Kidney tubule cell (primary cell): ENCODE measurements around the gene NUDT14.

Experiments used
- DNase-seq: peaks from one replicate; pipeline ENCODE4 v3.0.0-alpha.2; 2018; ENCODE audit warnings: low spot score

NUDT14 gene

GRCh38 chr14:105159344-105159743 lies 21.8 kb downstream of the NUDT14 start:
- DNase-seq, result no peak

DNA sequence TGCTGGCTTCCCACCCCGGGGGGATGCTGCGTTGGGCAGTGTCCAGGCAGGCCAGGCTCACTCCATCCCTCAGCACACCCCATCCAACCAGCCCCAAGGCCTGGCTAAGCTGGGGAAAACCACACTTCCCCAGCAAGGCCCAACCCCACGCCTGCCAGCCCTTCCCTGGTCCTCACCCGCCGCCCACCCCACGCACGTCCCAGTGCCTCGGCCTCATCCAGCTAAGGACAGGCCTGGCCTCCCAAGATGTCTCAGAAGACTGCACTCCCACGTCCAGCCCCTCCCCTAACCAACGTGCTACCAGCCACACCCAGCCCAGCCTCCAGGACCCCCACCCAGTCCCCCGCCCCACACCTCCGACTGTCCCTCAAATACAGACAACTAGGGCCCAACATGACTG lies 22.3 kb downstream of the NUDT14 start:
- DNase-seq, result no peak

DNA sequence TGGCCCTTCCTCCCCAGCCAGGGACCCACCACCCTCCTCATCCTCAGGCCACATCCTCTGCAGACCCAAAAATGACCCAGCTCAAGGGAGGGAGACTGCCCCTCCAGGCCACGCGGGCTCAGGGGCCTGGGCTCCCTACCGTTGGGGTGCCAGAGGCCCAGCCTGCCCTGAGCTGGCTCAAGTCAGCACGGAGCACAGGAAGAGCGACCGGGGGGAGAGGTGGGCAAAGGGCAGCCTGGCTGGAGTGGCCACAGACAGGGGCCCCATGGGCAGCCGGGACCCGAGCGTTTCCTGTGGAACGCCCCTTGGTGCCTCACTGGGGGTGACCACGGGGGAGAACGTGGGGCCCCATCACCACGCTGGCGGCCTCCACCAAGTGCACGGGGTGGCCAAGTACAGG lies 23.2 kb downstream of the NUDT14 start:
- DNase-seq, result no peak

DNA sequence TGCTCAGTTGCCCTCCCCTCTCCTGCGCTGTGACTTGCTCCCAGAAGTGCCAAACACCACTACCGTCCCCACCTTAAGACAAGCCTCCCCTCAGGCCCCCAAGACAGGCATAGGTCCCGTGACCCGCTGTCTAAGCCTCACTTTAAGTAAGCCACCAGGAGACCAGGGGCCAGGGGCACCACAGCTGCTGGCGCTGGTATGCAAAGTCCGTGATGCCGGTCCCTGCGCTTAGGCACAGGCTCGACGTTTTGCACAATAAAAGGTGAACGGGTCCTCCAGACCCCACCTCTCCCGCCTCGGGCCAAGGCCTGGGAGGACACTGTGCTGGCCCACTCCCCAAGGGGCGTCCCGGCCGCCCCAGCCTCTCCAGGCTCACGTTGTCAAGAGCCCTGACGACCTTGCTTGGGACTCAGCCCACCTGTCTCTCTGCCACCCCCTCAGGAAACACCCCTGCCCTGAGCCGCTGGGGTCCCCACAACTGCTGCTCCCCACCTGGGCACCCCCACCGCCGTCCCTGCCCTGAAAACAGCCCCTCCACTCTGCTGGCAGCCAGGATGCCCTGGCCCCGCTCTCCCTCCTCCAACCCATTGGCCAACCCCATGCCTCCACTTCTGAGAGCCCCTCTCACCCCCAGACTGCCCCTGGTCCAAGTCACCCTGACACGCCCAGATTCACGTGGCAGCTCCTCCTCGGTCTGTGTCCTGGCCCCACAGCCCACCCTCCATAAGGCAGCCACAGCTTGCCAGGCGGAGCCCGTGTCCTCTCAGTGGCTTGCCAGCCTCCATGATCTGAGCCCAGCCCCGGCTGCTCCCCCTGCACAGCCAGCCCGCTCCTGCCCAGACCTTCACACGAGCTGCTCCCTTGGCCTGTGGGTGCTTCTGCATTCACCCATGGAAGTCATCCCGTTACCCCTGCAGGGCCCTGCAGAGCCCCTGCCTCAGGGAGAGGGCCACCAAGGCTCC lies 24.4 kb downstream of the NUDT14 start:
- DNase-seq, result no peak

DNA sequence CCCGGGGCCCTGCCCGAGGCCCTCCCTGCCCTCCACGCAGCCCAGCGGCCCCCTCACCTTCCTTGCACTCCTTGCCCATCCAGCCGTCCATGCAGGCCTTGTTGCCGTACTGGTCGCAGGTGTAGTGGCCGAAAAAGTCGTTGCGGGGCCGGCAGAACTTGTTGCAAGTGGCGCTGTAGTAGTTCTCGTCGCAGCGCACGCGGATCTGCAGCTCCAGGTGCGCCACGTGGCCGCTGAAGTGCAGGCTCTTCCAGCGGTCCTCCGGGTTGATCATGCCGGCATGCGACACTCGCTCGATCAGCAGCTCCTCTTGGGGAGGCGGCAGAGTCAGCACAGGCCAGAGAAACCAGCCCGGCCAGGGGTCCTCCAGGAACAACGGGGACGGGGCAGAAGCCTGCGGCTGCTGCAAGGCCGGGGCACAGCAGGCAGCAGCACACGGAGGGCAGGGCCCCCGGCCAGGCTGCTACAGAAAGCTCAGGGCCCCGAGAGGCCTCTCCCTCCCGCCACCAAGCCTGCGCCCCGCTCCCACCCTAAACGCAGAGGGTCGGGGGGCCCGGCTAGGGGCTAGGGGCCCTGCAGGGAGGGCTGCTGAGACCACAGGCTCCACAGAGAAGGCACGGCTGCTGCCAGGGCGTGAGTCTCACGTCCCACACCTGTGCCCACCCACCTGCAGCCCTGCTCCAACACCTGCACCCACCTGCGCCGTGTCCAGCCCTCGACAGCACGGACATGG lies 25.3 kb downstream of the NUDT14 start:
- DNase-seq, result no peak

- DNase-seq, result no peak
Observed at GRCh38 chr14:105155071-105155651, 26.0 kb downstream of the NUDT14 start.

DNA sequence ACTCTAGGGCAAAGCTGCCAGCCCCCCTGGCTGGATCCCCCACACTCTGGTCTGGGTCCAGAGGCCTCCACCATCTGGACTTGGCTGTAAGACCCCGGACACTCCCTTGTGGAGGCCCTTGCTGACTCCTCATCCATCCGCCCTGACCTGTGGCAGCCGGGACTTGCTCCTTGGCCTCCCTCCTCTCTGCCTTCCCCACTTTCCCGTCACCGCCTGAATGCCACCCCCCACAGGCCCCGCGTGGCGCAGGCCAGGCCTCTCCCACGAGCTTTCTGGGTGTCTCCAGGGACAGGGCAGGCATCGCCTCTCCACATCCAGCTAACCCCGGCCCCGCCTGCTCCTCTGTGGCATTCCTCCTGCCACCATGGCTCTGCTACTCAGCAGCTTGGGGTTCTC lies 26.6 kb downstream of the NUDT14 start:
- DNase-seq, result no peak

GRCh38 chr14:105153739-105154475 lies 27.2 kb downstream of the NUDT14 start:
- no peak for DNase-seq

DNA sequence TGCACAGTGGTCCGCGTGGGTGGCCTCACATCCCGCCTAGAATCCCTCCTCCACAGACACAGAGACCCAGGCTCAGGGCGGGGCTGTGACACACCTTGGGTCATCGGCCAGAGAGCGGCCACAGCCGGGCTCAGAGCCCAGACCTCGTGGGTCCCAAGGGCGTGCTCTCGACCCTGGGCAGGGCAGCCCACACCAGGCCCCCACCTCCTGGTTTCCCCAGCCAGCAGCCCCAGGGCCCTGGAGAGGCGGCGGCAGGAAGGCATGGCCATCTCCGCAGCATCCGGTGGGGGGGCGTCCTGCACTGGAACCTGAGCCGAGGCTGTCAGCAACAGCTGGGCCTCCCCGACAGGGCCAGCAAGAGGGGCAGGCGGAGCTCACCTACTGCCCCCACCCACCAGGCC lies 27.8 kb downstream of the NUDT14 start:
- no peak for DNase-seq

DNA sequence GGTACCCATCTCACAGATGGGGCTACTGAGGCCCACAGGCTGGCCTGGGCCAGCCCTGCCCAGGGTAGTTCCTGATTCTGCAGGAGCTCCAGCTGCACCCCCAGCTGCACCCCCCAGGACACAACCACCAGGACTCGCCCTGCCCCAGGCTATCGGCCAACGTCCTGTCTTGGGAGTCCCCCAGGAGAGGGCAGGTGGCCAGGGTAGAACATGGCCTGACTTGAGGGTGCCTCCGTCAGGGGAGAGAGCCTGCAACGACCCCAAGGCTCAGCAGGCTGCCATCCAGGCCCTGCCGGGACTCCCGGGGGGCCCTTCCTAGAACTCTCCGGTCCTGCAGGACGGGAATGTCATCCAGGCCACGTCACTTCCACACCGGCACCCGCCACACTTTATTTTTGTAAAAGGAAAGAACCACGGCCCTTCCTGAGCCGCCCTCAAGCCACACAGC lies 28.3 kb downstream of the NUDT14 start:
- no peak for DNase-seq

- no peak for DNase-seq
Observed at GRCh38 chr14:105151838-105152793, 29.0 kb downstream of the NUDT14 start.

DNA sequence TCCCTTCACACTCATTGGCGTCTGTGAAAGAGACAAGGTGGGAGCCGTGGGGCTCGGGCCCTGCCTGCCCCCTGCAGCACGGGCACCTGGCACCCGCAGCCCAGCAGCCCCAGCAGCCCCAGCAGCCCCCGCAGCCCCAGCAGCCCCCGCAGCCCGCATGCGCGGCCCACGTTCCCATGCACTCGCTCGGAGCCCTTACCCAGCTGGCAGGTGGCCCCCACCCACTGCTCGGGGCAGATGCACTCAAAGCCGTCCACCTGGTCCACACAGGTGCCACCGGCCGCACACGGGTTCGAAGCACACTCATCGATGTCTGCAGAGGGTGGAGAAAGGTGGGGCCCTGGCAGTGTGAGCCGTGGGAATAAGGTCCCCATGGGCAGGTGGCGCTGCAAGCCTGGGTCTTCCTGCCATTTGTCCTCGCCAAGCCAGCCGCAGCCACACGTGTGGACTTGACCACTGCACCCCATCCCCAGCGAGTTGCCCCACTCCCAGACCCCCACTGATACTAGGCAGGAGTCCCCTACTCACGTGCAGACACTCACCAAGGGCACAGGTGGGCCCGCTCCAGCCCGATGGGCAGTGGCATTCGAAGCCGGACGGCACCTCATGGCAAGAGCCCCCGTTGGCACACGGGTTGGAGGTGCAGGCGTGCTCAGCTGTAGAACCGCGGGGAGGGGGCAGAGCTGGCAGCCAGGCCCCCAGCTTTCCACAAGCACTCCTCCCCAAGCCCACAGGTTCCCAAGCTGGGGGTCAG lies 29.9 kb downstream of the NUDT14 start:
- no peak for DNase-seq

DNA sequence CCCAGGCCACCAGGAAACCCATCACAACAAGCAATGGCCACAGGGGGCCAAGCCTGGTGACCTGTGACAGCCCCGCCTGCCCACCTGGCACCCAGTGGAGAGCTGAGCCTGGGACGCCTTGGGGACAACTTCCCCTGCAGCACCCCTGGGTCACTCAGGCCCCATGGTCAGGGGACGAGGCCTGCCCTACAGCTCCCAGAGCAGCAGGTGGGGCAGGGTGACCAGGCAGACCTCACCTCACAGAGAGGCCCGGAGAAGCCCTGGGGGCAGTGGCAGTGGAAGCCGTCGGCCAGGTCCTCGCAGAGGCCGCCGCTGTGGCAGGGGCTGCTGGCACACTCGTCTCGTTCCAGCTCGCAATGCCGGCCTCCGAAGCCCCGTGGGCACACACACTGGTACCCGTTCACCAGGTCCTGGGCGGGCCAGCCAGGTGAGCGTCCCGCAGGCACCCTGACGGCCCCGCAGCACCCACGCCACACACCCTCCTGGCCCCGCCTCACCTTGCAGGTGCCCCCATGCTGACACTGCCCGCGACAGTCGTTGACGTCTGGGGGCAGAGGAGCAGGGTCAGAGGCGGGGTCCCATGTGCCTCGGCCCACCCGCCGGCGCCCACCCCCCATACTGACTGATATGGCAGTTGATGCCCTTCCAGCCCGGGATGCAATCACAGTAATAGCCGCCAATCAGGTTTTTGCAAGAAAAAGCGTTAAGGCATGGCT lies 30.6 kb downstream of the NUDT14 start:
- DNase-seq, result no peak

- DNase-seq, result no peak
Observed at GRCh38 chr14:105150026-105150367, 31.1 kb downstream of the NUDT14 start.

GRCh38 chr14:105149146-105149781 lies 31.8 kb downstream of the NUDT14 start:
- DNase-seq, result no peak

GRCh38 chr14:105148604-105149145 lies 32.4 kb downstream of the NUDT14 start:
- no peak for DNase-seq

- no peak for DNase-seq
Observed at GRCh38 chr14:105147671-105148603, 33.2 kb downstream of the NUDT14 start.
